Measurements from ENCODE around the gene SLC22A13.
A peak's percentile ranks its signal among the peaks of the same experiment; 100 is the strongest.

DNA sequence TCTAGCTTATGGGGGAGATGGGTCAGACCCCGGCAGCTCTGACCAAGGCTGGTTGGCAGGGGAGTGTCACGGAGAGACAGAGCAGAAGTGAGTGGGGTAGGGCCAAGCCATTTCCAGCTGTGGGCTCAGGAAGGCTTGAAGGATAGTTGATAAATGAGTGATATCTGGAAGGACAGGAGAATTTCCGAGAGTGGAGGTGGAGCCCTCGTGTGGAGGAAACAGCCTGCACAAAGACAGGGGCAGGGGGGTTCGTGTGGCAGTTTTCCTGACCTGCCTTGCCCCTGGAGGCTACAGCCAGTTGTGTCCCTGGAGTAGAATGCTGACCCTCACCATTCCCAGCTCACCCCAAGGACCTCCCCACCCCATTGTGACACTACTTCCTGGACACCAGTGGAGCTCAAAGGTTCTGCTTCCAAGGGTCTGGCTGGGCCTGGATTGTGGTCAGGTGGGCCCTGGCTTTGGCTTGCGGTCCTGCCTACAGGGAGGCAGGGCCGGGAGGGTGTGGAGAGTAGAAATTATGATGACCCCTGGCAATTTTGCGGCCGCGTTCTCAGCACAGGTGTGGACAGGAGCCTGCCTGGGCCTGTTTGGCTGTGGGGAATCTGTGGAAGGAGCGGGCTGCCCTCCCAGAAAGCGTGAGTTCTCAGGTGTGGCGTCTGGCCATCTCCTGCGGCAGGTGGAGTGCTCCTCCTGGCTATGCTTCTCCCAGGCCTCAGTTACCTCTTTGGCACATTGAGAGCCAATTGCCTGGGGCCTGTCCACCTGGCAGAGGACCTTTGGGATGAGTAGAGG, 16.5 kb downstream of the SLC22A13 start, which contains the start of gene SLC22A14:
- TF ChIP-seq, protein P1, sequence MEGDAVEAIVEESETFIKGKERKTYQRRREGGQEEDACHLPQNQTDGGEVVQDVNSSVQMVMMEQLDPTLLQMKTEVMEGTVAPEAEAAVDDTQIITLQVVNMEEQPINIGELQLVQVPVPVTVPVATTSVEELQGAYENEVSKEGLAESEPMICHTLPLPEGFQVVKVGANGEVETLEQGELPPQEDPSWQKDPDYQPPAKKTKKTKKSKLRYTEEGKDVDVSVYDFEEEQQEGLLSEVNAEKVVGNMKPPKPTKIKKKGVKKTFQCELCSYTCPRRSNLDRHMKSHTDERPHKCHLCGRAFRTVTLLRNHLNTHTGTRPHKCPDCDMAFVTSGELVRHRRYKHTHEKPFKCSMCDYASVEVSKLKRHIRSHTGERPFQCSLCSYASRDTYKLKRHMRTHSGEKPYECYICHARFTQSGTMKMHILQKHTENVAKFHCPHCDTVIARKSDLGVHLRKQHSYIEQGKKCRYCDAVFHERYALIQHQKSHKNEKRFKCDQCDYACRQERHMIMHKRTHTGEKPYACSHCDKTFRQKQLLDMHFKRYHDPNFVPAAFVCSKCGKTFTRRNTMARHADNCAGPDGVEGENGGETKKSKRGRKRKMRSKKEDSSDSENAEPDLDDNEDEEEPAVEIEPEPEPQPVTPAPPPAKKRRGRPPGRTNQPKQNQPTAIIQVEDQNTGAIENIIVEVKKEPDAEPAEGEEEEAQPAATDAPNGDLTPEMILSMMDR (optimal IDR thresholded peaks at IDR 0.05 in 1 of 3, IDR thresholded peaks at IDR 0.05 in 1 of 3, conservative IDR thresholded peaks at IDR 0.05 in 1 of 3; ENCODE audit: extremely low read depth in 1 of 3, insufficient read depth in 2 of 3, low read length in 3 of 3) = peak in 2 of 3 experiments; percentile 17 to 41
- TF ChIP-seq EZH2 (IDR thresholded peaks at IDR 0.05; ENCODE audit: low read length) = no peak

Measured in keratinocyte (primary cell).